PC-9 (cell line): Measurements from ENCODE around the gene LRFN2. TPM values are rescaled to one million over a fixed set of nuclear protein-coding genes. Genes with fewer than 3 reads are reported as not detected.

Experiments used
- BruUV-seq: library from RNA; stranded (reverse); fragments of 400-500 nt; replicated peaks from 2 replicates; lab custom pipeline; 2021; lab: Mats Ljungman, UMichigan
- CTCF ChIA-PET: fragments of 300-600 bp; sonication (Branson Sonifier 250); formaldehyde crosslinking; loops from one replicate; lab custom pipeline; 2022; ENCODE audit warnings: antibody characterized with exemption; lab: Charles Lee
- POLR2A ChIA-PET: fragments of 300-600 bp; sonication (Branson Sonifier 250); formaldehyde crosslinking; loops from one replicate; lab custom pipeline; 2022; ENCODE audit warnings: antibody characterized with exemption; ENCODE audit not compliant: unreplicated experiment; lab: Charles Lee
- DNase-seq, 2 experiments: peaks; one replicate each; pipeline versions ENCODE4 v3.0.0 to v3.0.0-alpha.2; 2015 to 2022; ENCODE audit warnings: mixed read lengths in 1 of 2
- H2AFZ ChIP-seq: fragments of 200-600 bp; sonication (generic); 2 replicates; pipeline ENCODE4 v1.8.1; 2017; ENCODE audit warnings: antibody characterized with exemption
- H3F3A ChIP-seq: fragments of 200-600 bp; sonication (generic); 2 replicates; pipeline ENCODE4 v1.8.1; 2017; ENCODE audit warnings: antibody characterized with exemption, mild to moderate bottlenecking, low read depth; ENCODE audit not compliant: insufficient read depth
- H3K27ac ChIP-seq: fragments of 200-600 bp; sonication (generic); 2 replicates; pipeline ENCODE4 v1.6.1; 2016; ENCODE audit warnings: mixed run types
- H3K27me3 ChIP-seq: fragments of 200-600 bp; sonication (generic); 2 replicates; pipeline ENCODE4 v1.6.1; 2016; ENCODE audit warnings: low read depth, mixed run types; ENCODE audit not compliant: insufficient read depth
- H3K36me3 ChIP-seq: fragments of 200-600 bp; sonication (generic); 2 replicates; pipeline ENCODE4 v1.6.1; 2016; ENCODE audit warnings: low read depth, mixed run types
- H3K4me1 ChIP-seq: fragments of 200-600 bp; sonication (generic); replicated peaks from 2 replicates; pipeline ENCODE4 v1.6.1; 2016; ENCODE audit warnings: mixed run types; ENCODE audit not compliant: insufficient read depth
- H3K4me2 ChIP-seq: fragments of 200-600 bp; sonication (generic); 2 replicates; pipeline ENCODE4 v1.6.1; 2017; ENCODE audit warnings: mixed run types
- H3K4me3 ChIP-seq: fragments of 200-600 bp; sonication (generic); 2 replicates; pipeline ENCODE4 v1.6.1; 2016; ENCODE audit warnings: mixed run types
- H3K79me2 ChIP-seq: fragments of 200-600 bp; sonication (generic); 2 replicates; pipeline ENCODE4 v1.6.1; 2017; ENCODE audit warnings: low read depth, mixed run types
- H3K9me2 ChIP-seq: fragments of 200-600 bp; sonication (generic); 2 replicates; pipeline ENCODE4 v1.8.1; 2017; ENCODE audit warnings: mild to moderate bottlenecking; ENCODE audit not compliant: insufficient read depth
- H3K9me3 ChIP-seq: fragments of 200-600 bp; sonication (generic); 2 replicates; pipeline ENCODE4 v1.8.1; 2016; ENCODE audit warnings: low read depth; ENCODE audit not compliant: insufficient read depth
- H4K20me1 ChIP-seq: fragments of 200-600 bp; sonication (generic); 2 replicates; pipeline ENCODE4 v1.8.1; 2017; ENCODE audit not compliant: insufficient read depth
- EZH2 ChIP-seq: fragments of 200-600 bp; sonication (generic); IDR thresholded peaks from 2 replicates; pipeline ENCODE4 v1.8.0; 2017; ENCODE audit warnings: antibody characterized with exemption, low read depth
- intact Hi-C: fragments of 100-400 bp; cut with micrococcal nuclease; formaldehyde crosslinking; loops from one replicate; pipeline ENCODE4 v1.10.0; 2022; ENCODE audit not compliant: unreplicated experiment
- total RNA-seq: library from RNA; stranded (reverse); gene quantifications from 2 replicates; pipeline ENCODE4 v1.2.3, GENCODE V29; 2021
- TF ChIP-seq, protein P1 (sequence below): fragments of 200-600 bp; sonication (generic); conservative IDR thresholded peaks from 2 replicates; pipeline ENCODE4 v1.6.1; 2017; ENCODE audit warnings: mixed run types, antibody characterized with exemption, mild to moderate bottlenecking, moderate library complexity

Gene LRFN2
- total RNA-seq, 1 experiment from 2014 or later, result not detected

DNA sequence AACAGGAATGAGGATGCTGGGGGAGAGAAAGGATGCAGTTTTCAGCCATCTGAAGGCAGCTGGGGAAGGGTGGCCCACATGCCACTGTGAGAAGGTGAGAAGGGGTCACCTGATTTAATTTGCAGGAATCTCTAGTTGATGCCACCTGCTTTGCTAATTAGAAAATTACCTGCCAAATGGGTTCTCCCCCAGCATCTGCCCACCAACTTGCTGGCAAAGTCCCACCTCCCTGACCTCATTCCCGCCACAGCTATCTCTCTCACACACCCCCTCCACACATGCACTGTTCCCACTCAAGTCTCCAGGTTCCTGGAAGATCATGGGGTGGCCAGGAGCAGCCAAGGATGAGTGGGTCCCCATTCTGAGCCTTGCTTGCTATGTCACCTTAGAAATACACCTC lies 70.7 kb downstream of the LRFN2 start:
- DNase-seq, result no peak
- Histone ChIP-seq H3K4me3 (no peak overlapping the region), H3K79me2 (no peaks in the 10 kb centered on the region), H3K36me3 (no peaks in the 10 kb centered on the region), H3K9me2 (no peaks in the 10 kb centered on the region), H2AFZ (no peak overlapping the region), H3K4me1 (no peaks in the 10 kb centered on the region), H4K20me1 (no peaks in the 10 kb centered on the region), H3K27ac (no peak overlapping the region), H3K9me3 (no peaks in the 10 kb centered on the region), H3K27me3 (peaks cover 31% of the 10 kb centered on the region), H3K4me2 (no peak overlapping the region), H3F3A (no peaks in the 10 kb centered on the region)
- ChIA-PET CTCF (no interaction called here), POLR2A (no interaction called here)
- intact Hi-C loops, result no loop called here
- no TSS peak for BruUV-seq
- TF ChIP-seq, protein P1, sequence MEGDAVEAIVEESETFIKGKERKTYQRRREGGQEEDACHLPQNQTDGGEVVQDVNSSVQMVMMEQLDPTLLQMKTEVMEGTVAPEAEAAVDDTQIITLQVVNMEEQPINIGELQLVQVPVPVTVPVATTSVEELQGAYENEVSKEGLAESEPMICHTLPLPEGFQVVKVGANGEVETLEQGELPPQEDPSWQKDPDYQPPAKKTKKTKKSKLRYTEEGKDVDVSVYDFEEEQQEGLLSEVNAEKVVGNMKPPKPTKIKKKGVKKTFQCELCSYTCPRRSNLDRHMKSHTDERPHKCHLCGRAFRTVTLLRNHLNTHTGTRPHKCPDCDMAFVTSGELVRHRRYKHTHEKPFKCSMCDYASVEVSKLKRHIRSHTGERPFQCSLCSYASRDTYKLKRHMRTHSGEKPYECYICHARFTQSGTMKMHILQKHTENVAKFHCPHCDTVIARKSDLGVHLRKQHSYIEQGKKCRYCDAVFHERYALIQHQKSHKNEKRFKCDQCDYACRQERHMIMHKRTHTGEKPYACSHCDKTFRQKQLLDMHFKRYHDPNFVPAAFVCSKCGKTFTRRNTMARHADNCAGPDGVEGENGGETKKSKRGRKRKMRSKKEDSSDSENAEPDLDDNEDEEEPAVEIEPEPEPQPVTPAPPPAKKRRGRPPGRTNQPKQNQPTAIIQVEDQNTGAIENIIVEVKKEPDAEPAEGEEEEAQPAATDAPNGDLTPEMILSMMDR, result no peak
- no peak for TF ChIP-seq EZH2

GRCh38 chr6:40512340-40512739 lies 74.8 kb downstream of the LRFN2 start:
- no peak overlapping the region for H2AFZ ChIP-seq
- CTCF ChIA-PET, result no interaction called here
- H3K4me1 ChIP-seq, result no peaks in the 10 kb centered on the region
- POLR2A ChIA-PET, result no interaction called here
- peaks cover 24% of the 10 kb centered on the region for H3K27me3 ChIP-seq
- H3K9me2 ChIP-seq, result no peaks in the 10 kb centered on the region
- H4K20me1 ChIP-seq, result no peaks in the 10 kb centered on the region
- H3K9me3 ChIP-seq, result no peaks in the 10 kb centered on the region
- no peak overlapping the region for H3K4me3 ChIP-seq
- H3K27ac ChIP-seq, result no peak overlapping the region
- TF ChIP-seq, protein P1, result no peak
- TF ChIP-seq EZH2, result no peak
- H3K36me3 ChIP-seq, result no peaks in the 10 kb centered on the region
- H3F3A ChIP-seq, result no peaks in the 10 kb centered on the region
- no peaks in the 10 kb centered on the region for H3K79me2 ChIP-seq
- H3K4me2 ChIP-seq, result no peak overlapping the region
- intact Hi-C loops, result no loop called here
- no TSS peak for BruUV-seq
- no peak for DNase-seq

DNA sequence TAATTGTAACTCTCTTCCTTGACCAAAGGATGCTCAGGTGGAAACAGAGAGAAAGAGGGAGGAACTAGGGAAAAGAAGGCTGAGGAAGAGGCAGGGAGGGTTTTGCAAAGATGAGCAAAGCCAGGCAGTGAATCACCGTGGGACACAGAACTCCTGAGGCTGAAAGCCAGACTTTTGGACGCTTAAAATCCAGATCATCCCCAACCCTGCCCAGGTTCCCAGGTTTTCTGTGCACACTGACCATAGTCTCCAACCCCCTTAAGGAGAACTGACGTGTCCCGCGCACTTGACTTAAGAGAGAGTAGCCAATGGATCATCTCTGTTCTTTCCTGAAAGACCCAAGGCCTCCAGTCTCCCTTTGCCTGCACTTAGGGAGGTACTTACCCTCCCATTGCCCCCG lies 75.3 kb downstream of the LRFN2 start:
- DNase-seq, result no peak
- peaks cover 28% of the 10 kb centered on the region for H3K27me3 ChIP-seq
- no peaks in the 10 kb centered on the region for H3K9me2 ChIP-seq
- no peaks in the 10 kb centered on the region for H4K20me1 ChIP-seq
- H3K4me3 ChIP-seq, result no peak overlapping the region
- TF ChIP-seq EZH2, result no peak
- TF ChIP-seq, protein P1, result no peak
- H3K9me3 ChIP-seq, result no peaks in the 10 kb centered on the region
- H3K27ac ChIP-seq, result no peak overlapping the region
- H3K4me2 ChIP-seq, result no peak overlapping the region
- no peaks in the 10 kb centered on the region for H3K79me2 ChIP-seq
- ChIA-PET POLR2A (no interaction called here), CTCF (no interaction called here)
- no peaks in the 10 kb centered on the region for H3K4me1 ChIP-seq
- no peaks in the 10 kb centered on the region for H3K36me3 ChIP-seq
- intact Hi-C loops, result no loop called here
- no peaks in the 10 kb centered on the region for H3F3A ChIP-seq
- no TSS peak for BruUV-seq
- H2AFZ ChIP-seq, result no peak overlapping the region
